SH-SY5Y (cell line): Measurements from ENCODE around the gene RGS9.

Experiments
- GATA2 ChIP-seq: IDR thresholded peaks from 2 replicates; pipeline ENCODE4 v1.6.1; 2011; ENCODE audit warnings: mild to moderate bottlenecking, low read depth, low read length
- GATA3 ChIP-seq: IDR thresholded peaks from 2 replicates; pipeline ENCODE4 v1.6.1; 2011; ENCODE audit warnings: low read depth, mild to moderate bottlenecking, low read length, moderate library complexity

DNA sequence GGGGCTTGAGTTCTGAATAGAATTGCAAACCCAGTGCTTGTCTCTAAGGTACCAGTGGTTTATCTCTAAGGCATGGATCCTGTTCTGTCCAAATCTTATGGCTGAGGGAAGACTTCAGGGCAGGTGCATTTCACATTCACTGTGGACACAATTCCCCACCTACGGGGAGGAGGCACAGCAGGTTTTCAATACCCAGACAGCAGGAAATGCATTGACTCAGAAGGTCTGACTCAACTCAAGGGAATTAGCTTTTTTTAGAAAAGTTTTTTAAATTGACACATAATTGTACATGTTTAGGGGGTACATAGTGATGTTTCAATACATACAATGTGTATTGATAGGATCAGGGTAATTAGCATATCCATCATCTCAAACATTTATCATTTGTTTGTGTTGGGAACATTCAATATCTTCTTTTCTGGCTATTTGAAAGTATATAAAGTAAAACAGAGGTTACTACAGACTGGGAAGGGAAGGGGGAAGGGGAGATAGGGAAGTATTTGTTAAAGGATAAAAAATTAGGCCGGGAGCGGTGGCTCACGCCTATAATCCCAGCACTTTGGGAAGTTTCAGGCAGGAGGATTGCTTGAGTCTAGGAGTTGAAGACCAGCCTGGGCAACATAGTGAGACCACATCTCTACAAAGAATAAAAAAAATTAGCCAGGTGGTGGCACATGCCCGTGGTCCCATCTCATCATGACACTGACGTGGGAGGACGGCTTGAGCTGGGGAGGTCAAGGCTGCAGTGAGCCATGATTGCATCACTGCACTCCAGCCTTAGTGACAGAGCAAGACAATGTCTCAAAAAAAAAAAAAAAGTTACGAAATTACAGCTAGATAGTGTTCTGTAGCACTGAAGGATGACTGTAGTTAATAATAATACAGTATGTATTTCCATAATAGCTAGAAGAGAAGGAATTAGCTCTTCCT, 54.9 kb downstream of the RGS9 start:
- TF ChIP-seq GATA3, result no peak
- no peak for TF ChIP-seq GATA2
